ENCODE measurements around the gene BRINP3. TPM values are rescaled to one million over a fixed set of nuclear protein-coding genes. Genes with fewer than 3 reads are reported as not detected.

BRINP3 gene
- total RNA-seq, 1 experiment from 2014 or later, result not detected

DNA sequence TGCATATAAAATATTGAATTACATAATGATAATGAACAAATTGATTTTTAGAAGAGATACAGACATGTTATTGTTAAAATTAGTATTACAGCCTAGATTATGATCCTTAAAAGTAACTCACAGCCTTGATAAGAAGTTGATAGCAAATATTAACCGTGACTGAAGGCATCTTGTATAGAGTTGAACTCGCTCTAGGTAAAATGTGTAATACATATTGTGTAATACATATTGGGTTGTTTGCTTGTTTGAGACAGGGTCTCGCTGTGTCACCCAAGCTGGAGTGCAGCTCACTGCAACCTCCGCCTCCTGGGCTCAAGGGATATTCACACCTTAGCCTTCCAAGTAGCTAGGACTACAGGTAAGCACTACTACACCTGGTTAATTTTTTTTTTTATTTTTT, 269.9 kb downstream of the BRINP3 start:
- Histone ChIP-seq H2BK5ac (ENCODE audit: insufficient read length, low read length) (no peak overlapping the region), H2BK12ac (ENCODE audit: insufficient read length, low read depth, low read length) (no peak overlapping the region), H3K18ac (ENCODE audit: insufficient read length, low read depth, low read length) (no peak overlapping the region), H2BK20ac (ENCODE audit: low read depth, low read length, poor library complexity, severe bottlenecking) (no peak overlapping the region), H3K14ac (ENCODE audit: insufficient read depth, low read length) (no peak overlapping the region), H3K79me1 (ENCODE audit: insufficient read depth, low read depth, low read length, poor library complexity, severe bottlenecking) (no peaks in the 10 kb centered on the region), H3K56ac (ENCODE audit: insufficient read length, low read depth, low read length) (no peak overlapping the region), H4K20me1 (ENCODE audit: control insufficient read depth, insufficient read depth, insufficient read length) (no peaks in the 10 kb centered on the region), H3K27me3 (ENCODE audit: insufficient read depth, low read length) (no peaks in the 10 kb centered on the region), H3K79me2 (ENCODE audit: insufficient read depth, low read length) (no peaks in the 10 kb centered on the region), H3K27ac (ENCODE audit: insufficient read length, low read depth, low read length) (no peak overlapping the region), H2AK5ac (ENCODE audit: insufficient read length, low read length) (no peak overlapping the region), H3K23ac (ENCODE audit: insufficient read length, low read depth, low read length) (no peak overlapping the region), H2AFZ (ENCODE audit: low read length) (no peak overlapping the region), H3K23me2 (ENCODE audit: insufficient read length, low read depth, low read length, poor library complexity, severe bottlenecking) (no peaks in the 10 kb centered on the region), H3K4ac (ENCODE audit: low read depth, low read length) (no peak overlapping the region), H4K5ac (ENCODE audit: insufficient read length, low read depth, low read length) (no peak overlapping the region), H3T11ph (ENCODE audit: low read length) (no peak overlapping the region), H3K4me2 (ENCODE audit: insufficient read depth, insufficient read length, low read length) (no peak overlapping the region), H3K4me1 (ENCODE audit: insufficient read depth, low read length) (no peaks in the 10 kb centered on the region), H4K91ac (ENCODE audit: insufficient read length, low read depth, low read length) (no peak overlapping the region), H2BK120ac (ENCODE audit: low read depth, low read length, poor library complexity, severe bottlenecking) (no peak overlapping the region), H3K9me3 (ENCODE audit: control insufficient read depth, low read depth, low read length) (no peaks in the 10 kb centered on the region), H4K8ac (replicated peaks; ENCODE audit: insufficient read length, low read depth, low read length) (no peak overlapping the region), H2BK15ac (ENCODE audit: low read depth, low read length) (no peak overlapping the region), H3K9ac (ENCODE audit: extremely low read depth, insufficient read length, low read length) (no peak overlapping the region)
- no peaks in the 10 kb centered on the region for H3K27me3 Mint-ChIP-seq (ENCODE audit: low read depth)
- H3K4me3 Mint-ChIP-seq, result no peak overlapping the region
- no peaks in the 10 kb centered on the region for H3K36me3 Mint-ChIP-seq (ENCODE audit: insufficient read depth in 1 of 3, low read depth in 3 of 3)
- no peak for TF ChIP-seq CTCF (conservative IDR thresholded peaks at IDR 0.05)
- no peak overlapping the region for H3K27ac Mint-ChIP-seq
- whole genome bisulfite sequencing (ENCODE audit: extremely low coverage, insufficient read length, low lambda C conversion rate), result no CpG with 5 or more reads among the region's 4 CpGs
- DNase-seq, result no peak
- peaks cover 0 to 4% of the 10 kb centered on the region in 2 experiments; a peak in 2 of 4 replicates for H3K4me1 Mint-ChIP-seq
- H3K9me3 Mint-ChIP-seq, result no peaks in the 10 kb centered on the region
